Spleen (tissue), 11 donors: Measurements from ENCODE around the gene FGD4. TPM values are rescaled to one million over a fixed set of nuclear protein-coding genes. Genes with fewer than 3 reads are reported as not detected.

Source experiments
- DNase-seq: peaks from one replicate; pipeline ENCODE4 v3.0.0-alpha.2; 2020
- H3K27ac ChIP-seq, 8 donors: fragments of 200-600 bp; sonication (generic) in 7 of 8; 1 replicate in 4 of 8; 2 replicates in 4 of 8; pipeline versions ENCODE4 v1.5.0 to v1.8.0; 2016 to 2021; ENCODE audit warnings: inconsistent platforms in 4 of 8, mild to moderate bottlenecking in 4 of 8, moderate library complexity in 1 of 8
- H3K27me3 ChIP-seq, 7 donors: fragments of 200-600 bp; sonication (generic) in 6 of 7; replicated peaks in 1 of 7; 1 replicate in 4 of 7; 2 replicates in 3 of 7; pipeline versions ENCODE4 v1.5.0 to v1.8.0; 2016 to 2021; ENCODE audit warnings: inconsistent platforms in 3 of 7, mild to moderate bottlenecking in 1 of 7
- H3K36me3 ChIP-seq, 6 donors: fragments of 200-600 bp; sonication (generic) in 5 of 6; 1 replicate in 4 of 6; 2 replicates in 2 of 6; pipeline versions ENCODE4 v1.5.0 to v1.8.0; 2016 to 2021; ENCODE audit warnings: inconsistent platforms in 2 of 6
- H3K4me1 ChIP-seq, 6 donors: fragments of 200-600 bp; sonication (generic) in 5 of 6; 1 replicate in 3 of 6; 2 replicates in 3 of 6; pipeline versions ENCODE4 v1.5.0 to v1.8.0; 2016 to 2021; ENCODE audit warnings: inconsistent platforms in 3 of 6
- H3K4me3 ChIP-seq, 8 donors: fragments of 200-600 bp; sonication (generic) in 7 of 8; 1 replicate in 4 of 8; 2 replicates in 4 of 8; pipeline versions ENCODE4 v1.5.0 to v1.8.0; 2016 to 2021; ENCODE audit warnings: inconsistent platforms in 4 of 8, mild to moderate bottlenecking in 4 of 8, moderate library complexity in 2 of 8
- H3K9me3 ChIP-seq, 8 donors: fragments of 200-600 bp; sonication (generic) in 7 of 8; 1 replicate in 4 of 8; 2 replicates in 4 of 8; pipeline versions ENCODE4 v1.5.0 to v1.8.0; 2016 to 2021; ENCODE audit warnings: inconsistent platforms in 4 of 8
- POLR2A ChIP-seq, 3 donors: fragments of 450-650 bp; IDR thresholded peaks; one replicate each; pipeline ENCODE4 v1.5.1; 2017; ENCODE audit warnings: antibody characterized with exemption in 3 of 3, mild to moderate bottlenecking in 1 of 3
- POLR2AphosphoS5 ChIP-seq, 3 donors: sonication (generic); formaldehyde crosslinking; IDR thresholded peaks; one replicate each; pipeline ENCODE4 v1.5.1; 2017; ENCODE audit warnings: antibody characterized with exemption in 3 of 3
- WGBS, 5 donors: extraction: QIAGEN DNeasy Blood & Tissue Kit in 3 of 5; methylation state at CpG; one replicate each; pipeline versions ENCODE4 v1.1.5 to v1.1.7; 2013 to 2018; 5-methylcytosine and 5-hydroxymethylcytosine counted together
- intact Hi-C: fragments of 100-400 bp; cut with DNase I; formaldehyde crosslinking; loops from one replicate; pipeline ENCODE4 v1.15.0; 2023; ENCODE audit warnings: low total_unique reads
- polyA plus RNA-seq, 3 donors: library from polyadenylated mRNA; stranded (reverse); fragments of 200-250 nt; gene quantifications; one replicate each; pipeline ENCODE4 v1.2.1, GENCODE V29; 2013
- total RNA-seq, 7 donors: library from RNA; depleted of rRNA in 3 of 7; stranded (reverse); fragments of >200 nt in 3 of 7; fragmentation: NEBNext Ultra II Directional in 4 of 7; extraction: Animal tissue kit (Norgen Biotek cat#: 25700) in 4 of 7; gene quantifications; one replicate each; pipeline versions ENCODE4 v1.1.0 to v1.2.1, GENCODE V29; 2016 to 2021
- TF ChIP-seq, protein P1 (sequence below), 11 experiments: fragments of 200-600 bp in 7 of 11; fragments of 450-650 bp in 4 of 11; sonication (generic) in 4 of 11; IDR thresholded peaks in 8 of 11; conservative IDR thresholded peaks in 3 of 11; 1 replicate in 7 of 11; 2 replicates in 4 of 11; pipeline versions ENCODE4 v1.4.0 to v1.8.0; 2016 to 2021; ENCODE audit warnings: antibody characterized with exemption in 11 of 11, inconsistent platforms in 4 of 11, mild to moderate bottlenecking in 1 of 11
- donor health status: healthy with polysubstance abuse.
- donor health status: DM: no; HTN: no; CAD: no; lungs with moderate emphysema.
- donor health status: DM: no; HTN: no; CAD: no.
- donor health status: Bipolar disorder and iron deficiency.
- donor health status: healthy.
- donor health status: DM: no; HTN: no; CAD: no.
- donor health status: DM: yes; HTN: yes; CAD: no.

The FGD4 gene
- total and polyA plus RNA-seq, 10 donors = 1.0 to 44.4 (median 25.7) TPM

GRCh38 chr12:32512910-32513309 is 113.6 kb downstream of the FGD4 start:
- no peak for DNase-seq
- H3K36me3 ChIP-seq = no peaks in the 10 kb centered on the region
- 92 to 98% (median 94%) methylated on average over 2 of the region's 2 CpGs for WGBS, 5 donors
- H3K9me3 ChIP-seq = no peaks in the 10 kb centered on the region
- intact Hi-C loops = no loop called here
- TF ChIP-seq POLR2AphosphoS5 (IDR thresholded peaks at IDR 0.05) (no peak), POLR2A (IDR thresholded peaks at IDR 0.05) (no peak)
- TF ChIP-seq, protein P1, sequence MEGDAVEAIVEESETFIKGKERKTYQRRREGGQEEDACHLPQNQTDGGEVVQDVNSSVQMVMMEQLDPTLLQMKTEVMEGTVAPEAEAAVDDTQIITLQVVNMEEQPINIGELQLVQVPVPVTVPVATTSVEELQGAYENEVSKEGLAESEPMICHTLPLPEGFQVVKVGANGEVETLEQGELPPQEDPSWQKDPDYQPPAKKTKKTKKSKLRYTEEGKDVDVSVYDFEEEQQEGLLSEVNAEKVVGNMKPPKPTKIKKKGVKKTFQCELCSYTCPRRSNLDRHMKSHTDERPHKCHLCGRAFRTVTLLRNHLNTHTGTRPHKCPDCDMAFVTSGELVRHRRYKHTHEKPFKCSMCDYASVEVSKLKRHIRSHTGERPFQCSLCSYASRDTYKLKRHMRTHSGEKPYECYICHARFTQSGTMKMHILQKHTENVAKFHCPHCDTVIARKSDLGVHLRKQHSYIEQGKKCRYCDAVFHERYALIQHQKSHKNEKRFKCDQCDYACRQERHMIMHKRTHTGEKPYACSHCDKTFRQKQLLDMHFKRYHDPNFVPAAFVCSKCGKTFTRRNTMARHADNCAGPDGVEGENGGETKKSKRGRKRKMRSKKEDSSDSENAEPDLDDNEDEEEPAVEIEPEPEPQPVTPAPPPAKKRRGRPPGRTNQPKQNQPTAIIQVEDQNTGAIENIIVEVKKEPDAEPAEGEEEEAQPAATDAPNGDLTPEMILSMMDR (IDR thresholded peaks at IDR 0.05 in 8 of 11, conservative IDR thresholded peaks at IDR 0.05 in 3 of 11) = no peak
- H3K4me3 ChIP-seq = no peak overlapping the region
- H3K27ac ChIP-seq = no peak overlapping the region
- peaks cover 0 to 21% (median 6%) of the 10 kb centered on the region in 6 donors for H3K4me1 ChIP-seq
- H3K27me3 ChIP-seq = no peaks in the 10 kb centered on the region

DNA sequence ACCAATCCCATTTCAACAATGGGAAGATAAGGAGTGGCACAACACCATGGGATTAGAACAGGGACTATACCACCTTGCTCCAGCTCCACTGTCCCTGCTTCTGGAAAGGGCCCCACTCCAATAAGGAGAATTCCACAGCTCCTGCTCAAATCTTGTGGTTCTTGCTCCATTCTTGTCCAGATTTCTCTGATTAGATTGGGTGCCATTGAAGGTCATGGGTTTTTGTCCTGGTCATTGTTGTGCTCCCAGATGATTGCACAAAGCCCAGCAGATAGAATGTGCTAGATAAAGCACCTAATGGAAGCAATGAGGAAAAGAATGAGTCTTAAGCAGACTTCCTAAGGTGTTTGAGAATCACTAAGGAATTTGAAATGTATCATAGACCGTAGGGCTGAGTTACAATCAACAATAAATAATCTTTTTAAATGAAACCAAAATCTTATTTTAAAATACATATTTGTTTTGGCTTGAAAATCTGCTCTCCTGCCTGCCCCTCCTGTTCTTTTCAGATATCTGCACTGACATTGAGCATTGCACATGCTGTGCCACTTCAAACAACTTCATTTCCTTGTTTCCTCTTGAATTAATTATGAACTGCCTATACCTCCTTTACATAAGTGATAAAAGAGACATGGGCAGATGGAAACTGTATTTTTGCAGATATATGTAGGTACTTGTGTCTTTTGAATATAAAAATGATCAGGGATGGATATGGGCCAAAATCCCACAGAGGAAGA is 115.9 kb downstream of the FGD4 start:
- peaks cover 0 to 17% (median 2%) of the 10 kb centered on the region in 6 donors for H3K4me1 ChIP-seq
- no peak overlapping the region for H3K4me3 ChIP-seq
- DNase-seq = no peak
- peak overlapping the region in 1 of 8 donors; percentile 48 for H3K27ac ChIP-seq
- TF ChIP-seq POLR2A (IDR thresholded peaks at IDR 0.05) (no peak), POLR2AphosphoS5 (IDR thresholded peaks at IDR 0.05) (no peak)
- TF ChIP-seq, protein P1 (IDR thresholded peaks at IDR 0.05 in 8 of 11, conservative IDR thresholded peaks at IDR 0.05 in 3 of 11) = no peak
- no peaks in the 10 kb centered on the region for H3K27me3 ChIP-seq
- 81 to 100% (median 90%) methylated on average over 1 of the region's 1 CpG for WGBS, 5 donors
- no peaks in the 10 kb centered on the region for H3K36me3 ChIP-seq
- H3K9me3 ChIP-seq = no peaks in the 10 kb centered on the region
- intact Hi-C loops = no loop called here

DNA sequence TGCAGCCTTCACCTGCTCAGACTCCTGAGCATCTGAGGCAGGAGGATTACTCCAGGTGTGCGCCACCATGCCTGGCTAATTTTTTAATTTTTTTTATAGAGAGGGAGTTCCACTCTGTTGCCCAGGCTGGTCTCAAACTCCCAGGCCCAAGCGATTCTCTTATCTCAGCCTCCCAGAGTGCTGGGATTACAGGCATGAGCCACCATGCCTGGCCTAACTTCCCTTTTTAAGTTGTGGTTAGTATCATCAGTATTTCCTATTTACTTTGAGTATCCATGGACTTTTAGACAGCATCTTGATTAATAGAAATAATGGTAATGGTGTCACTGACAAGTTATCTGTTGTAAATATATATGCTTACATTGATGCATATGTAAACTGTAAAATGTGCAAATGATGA is 116.9 kb downstream of the FGD4 start:
- no peak overlapping the region for H3K4me3 ChIP-seq
- H3K9me3 ChIP-seq = no peaks in the 10 kb centered on the region
- 50 to 65% (median 58%) methylated on average over 2 of the region's 2 CpGs for WGBS, 5 donors
- intact Hi-C loops = no loop called here
- no peaks in the 10 kb centered on the region for H3K36me3 ChIP-seq
- peaks cover 0 to 26% (median 5%) of the 10 kb centered on the region in 6 donors for H3K4me1 ChIP-seq
- no peak for TF ChIP-seq POLR2AphosphoS5 (IDR thresholded peaks at IDR 0.05)
- TF ChIP-seq POLR2A (IDR thresholded peaks at IDR 0.05) = no peak
- TF ChIP-seq, protein P1 (IDR thresholded peaks at IDR 0.05 in 8 of 11, conservative IDR thresholded peaks at IDR 0.05 in 3 of 11) = no peak
- DNase-seq = no peak
- H3K27me3 ChIP-seq = no peaks in the 10 kb centered on the region
- peak overlapping the region in 2 of 8 donors; percentile 23 to 48 for H3K27ac ChIP-seq

DNA sequence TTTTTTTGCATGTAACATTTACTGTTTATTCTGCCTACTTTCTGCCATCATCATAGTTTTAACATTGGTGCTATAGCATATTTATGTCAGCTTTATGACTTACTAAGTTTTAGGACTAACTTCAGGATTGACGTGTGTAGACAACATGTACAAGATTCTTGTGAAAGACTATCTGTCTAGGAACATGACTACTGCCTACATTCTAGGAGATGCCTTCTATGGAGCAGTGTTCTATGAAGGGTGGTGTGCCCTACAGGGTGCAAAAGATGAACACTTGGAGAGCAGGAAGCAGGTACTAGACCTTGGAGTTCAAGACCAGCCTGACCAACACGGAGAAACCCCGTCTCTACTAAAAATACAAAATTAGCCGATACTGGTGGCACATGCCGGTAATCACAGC is 118.6 kb downstream of the FGD4 start:
- no peak for DNase-seq
- H3K4me1 ChIP-seq = peaks cover 2 to 44% (median 20%) of the 10 kb centered on the region in 6 donors
- WGBS, 5 donors = 74 to 92% (median 85%) methylated on average over 5 of the region's 5 CpGs
- H3K27ac ChIP-seq = no peak overlapping the region
- H3K27me3 ChIP-seq = no peaks in the 10 kb centered on the region
- TF ChIP-seq POLR2AphosphoS5 (IDR thresholded peaks at IDR 0.05) (no peak), POLR2A (IDR thresholded peaks at IDR 0.05) (no peak)
- TF ChIP-seq, protein P1 (IDR thresholded peaks at IDR 0.05 in 8 of 11, conservative IDR thresholded peaks at IDR 0.05 in 3 of 11) = no peak
- H3K4me3 ChIP-seq = no peak overlapping the region
- no peaks in the 10 kb centered on the region for H3K36me3 ChIP-seq
- intact Hi-C loops = no loop called here
- H3K9me3 ChIP-seq = no peaks in the 10 kb centered on the region
